Esophagus squamous epithelium (tissue), 5 donors: ENCODE measurements around the gene MAD1L1. TPM values are rescaled to one million over a fixed set of nuclear protein-coding genes. Genes with fewer than 3 reads are reported as not detected.

Experiments
- DNase-seq: peaks from one replicate; lab custom pipeline; 2025; lab: John Stamatoyannopoulos, UW
- H3K27ac ChIP-seq, 4 donors: fragments of 200-600 bp; sonication (generic); one replicate each; pipeline ENCODE4 v1.5.1; 2016 to 2019; ENCODE audit warnings: mild to moderate bottlenecking in 1 of 4
- H3K27me3 ChIP-seq, 4 donors: fragments of 200-600 bp; sonication (generic); 1 replicate in 3 of 4; 2 replicates in 1 of 4; pipeline versions ENCODE4 v1.5.1 to v1.6.0; 2017 to 2021; ENCODE audit warnings: antibody characterized with exemption in 1 of 4
- H3K36me3 ChIP-seq, 3 donors: fragments of 200-600 bp; sonication (generic); one replicate each; pipeline ENCODE4 v1.5.1; 2016 to 2019
- H3K4me1 ChIP-seq, 3 donors: fragments of 200-600 bp; sonication (generic); one replicate each; pipeline ENCODE4 v1.5.1; 2017 to 2019
- H3K4me3 ChIP-seq, 4 donors: fragments of 200-600 bp; sonication (generic); 1 replicate in 3 of 4; 2 replicates in 1 of 4; pipeline ENCODE4 v1.5.1; 2016 to 2019; ENCODE audit warnings: mild to moderate bottlenecking in 2 of 4, moderate library complexity in 1 of 4
- H3K9me3 ChIP-seq, 3 donors: fragments of 200-600 bp; sonication (generic); one replicate each; pipeline ENCODE4 v1.5.1; 2016 to 2019
- POLR2A ChIP-seq, 4 donors: fragments of 450-650 bp; IDR thresholded peaks; one replicate each; pipeline ENCODE4 v1.6.1; 2017; ENCODE audit warnings: antibody characterized with exemption in 4 of 4, mild to moderate bottlenecking in 4 of 4, moderate library complexity in 3 of 4
- WGBS, 2 donors: methylation state at CpG; one replicate each; pipeline ENCODE4 v1.1.5; 2018; 5-methylcytosine and 5-hydroxymethylcytosine counted together
- intact Hi-C: fragments of 100-400 bp; cut with DNase I; formaldehyde crosslinking; loops from one replicate; pipeline ENCODE4 v1.15.0; 2022
- total RNA-seq, 4 donors: library from RNA; depleted of rRNA; stranded (reverse); fragments of >200 nt; gene quantifications; one replicate each; pipeline ENCODE4 v1.1.0, GENCODE V29; 2016
- TF ChIP-seq, protein P1 (sequence below), 6 experiments: fragments of 450-650 bp in 4 of 6; fragments of 200-600 bp in 2 of 6; sonication (generic) in 2 of 6; IDR thresholded peaks; one replicate each; pipeline ENCODE4 v1.5.1; 2016 to 2019; ENCODE audit warnings: antibody characterized with exemption in 6 of 6, mild to moderate bottlenecking in 4 of 6, moderate library complexity in 4 of 6
- donor health status: DM: yes; HTN: yes; CAD: no.

The MAD1L1 gene
- total RNA-seq, 4 donors from 2014 or later = 16.6 to 40.4 (median 30.2) TPM

GRCh38 chr7:1815051-1815481, 417.7 kb downstream of the MAD1L1 start:
- peaks cover 0 to 24% (median 0%) of the 10 kb centered on the region in 3 donors for H3K36me3 ChIP-seq
- peaks cover 8 to 31% (median 18%) of the 10 kb centered on the region in 3 donors for H3K4me1 ChIP-seq
- H3K27me3 ChIP-seq = peaks cover 0 to 5% (median 0%) of the 10 kb centered on the region in 4 donors
- H3K4me3 ChIP-seq = no peak overlapping the region
- DNase-seq = no peak
- intact Hi-C loops = no loop called here
- H3K9me3 ChIP-seq = no peaks in the 10 kb centered on the region
- TF ChIP-seq, protein P1, sequence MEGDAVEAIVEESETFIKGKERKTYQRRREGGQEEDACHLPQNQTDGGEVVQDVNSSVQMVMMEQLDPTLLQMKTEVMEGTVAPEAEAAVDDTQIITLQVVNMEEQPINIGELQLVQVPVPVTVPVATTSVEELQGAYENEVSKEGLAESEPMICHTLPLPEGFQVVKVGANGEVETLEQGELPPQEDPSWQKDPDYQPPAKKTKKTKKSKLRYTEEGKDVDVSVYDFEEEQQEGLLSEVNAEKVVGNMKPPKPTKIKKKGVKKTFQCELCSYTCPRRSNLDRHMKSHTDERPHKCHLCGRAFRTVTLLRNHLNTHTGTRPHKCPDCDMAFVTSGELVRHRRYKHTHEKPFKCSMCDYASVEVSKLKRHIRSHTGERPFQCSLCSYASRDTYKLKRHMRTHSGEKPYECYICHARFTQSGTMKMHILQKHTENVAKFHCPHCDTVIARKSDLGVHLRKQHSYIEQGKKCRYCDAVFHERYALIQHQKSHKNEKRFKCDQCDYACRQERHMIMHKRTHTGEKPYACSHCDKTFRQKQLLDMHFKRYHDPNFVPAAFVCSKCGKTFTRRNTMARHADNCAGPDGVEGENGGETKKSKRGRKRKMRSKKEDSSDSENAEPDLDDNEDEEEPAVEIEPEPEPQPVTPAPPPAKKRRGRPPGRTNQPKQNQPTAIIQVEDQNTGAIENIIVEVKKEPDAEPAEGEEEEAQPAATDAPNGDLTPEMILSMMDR (IDR thresholded peaks at IDR 0.05) = no peak
- TF ChIP-seq POLR2A (IDR thresholded peaks at IDR 0.05) = no peak
- no CpG with 5 or more reads among the region's 17 CpGs for WGBS, 2 donors
- no peak overlapping the region for H3K27ac ChIP-seq

- no peak for DNase-seq
- intact Hi-C loops = no loop called here
- peaks cover 0 to 12% (median 0%) of the 10 kb centered on the region in 4 donors for H3K27me3 ChIP-seq
- no peak overlapping the region for H3K4me3 ChIP-seq
- peaks cover 8 to 31% (median 18%) of the 10 kb centered on the region in 3 donors for H3K4me1 ChIP-seq
- whole genome bisulfite sequencing, 2 donors = 88 to 100% methylated on average over 1 to 13 of the region's 22 CpGs
- H3K36me3 ChIP-seq = peaks cover 0 to 24% (median 0%) of the 10 kb centered on the region in 3 donors
- H3K27ac ChIP-seq = no peak overlapping the region
- H3K9me3 ChIP-seq = no peaks in the 10 kb centered on the region
- TF ChIP-seq POLR2A (IDR thresholded peaks at IDR 0.05) = no peak
- TF ChIP-seq, protein P1 (IDR thresholded peaks at IDR 0.05) = no peak
Observed at GRCh38 chr7:1814089-1814811, 418.5 kb downstream of the MAD1L1 start.

DNA sequence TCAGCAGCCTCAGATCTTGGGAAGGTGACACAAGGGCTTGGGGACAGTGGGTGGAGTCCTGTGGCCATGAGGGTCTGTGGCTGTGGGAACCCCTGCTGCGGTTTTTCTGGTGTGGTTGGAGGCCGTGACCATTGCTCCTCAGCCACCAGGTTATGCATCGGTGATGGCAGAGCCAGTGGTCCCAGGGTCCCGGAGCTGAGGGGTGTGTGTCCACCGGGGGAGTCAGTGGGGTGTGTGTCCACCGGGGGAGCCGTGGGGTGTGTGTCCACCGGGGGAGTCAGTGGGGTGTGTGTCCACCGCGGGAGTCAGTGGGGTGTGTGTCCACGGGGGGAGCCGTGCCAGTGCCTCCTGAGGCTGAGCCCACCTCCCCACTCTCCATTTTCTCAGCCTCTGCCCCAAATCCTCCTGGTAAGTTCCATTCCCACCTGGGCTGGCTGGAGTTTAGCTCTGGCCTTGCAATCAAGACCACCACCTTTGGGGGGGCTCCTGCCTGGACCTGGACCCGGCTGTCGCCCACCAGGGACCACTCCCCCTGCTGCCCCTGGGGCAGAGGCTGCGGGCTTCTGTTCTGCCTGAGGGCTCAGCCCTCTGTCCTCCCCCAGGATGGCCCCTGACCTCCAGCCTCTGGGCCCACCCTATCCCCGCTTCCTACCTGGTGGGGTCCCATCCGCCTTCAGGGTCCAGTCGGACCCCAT, 419.2 kb downstream of the MAD1L1 start:
- peaks cover 0 to 24% (median 0%) of the 10 kb centered on the region in 3 donors for H3K36me3 ChIP-seq
- DNase-seq = no peak
- H3K27ac ChIP-seq = no peak overlapping the region
- no peaks in the 10 kb centered on the region for H3K9me3 ChIP-seq
- no peak overlapping the region for H3K4me3 ChIP-seq
- H3K27me3 ChIP-seq = peaks cover 0 to 12% (median 0%) of the 10 kb centered on the region in 4 donors
- WGBS, 2 donors = 83 to 100% methylated on average over 4 to 6 of the region's 18 CpGs
- intact Hi-C loops = no loop called here
- TF ChIP-seq, protein P1 (IDR thresholded peaks at IDR 0.05) = no peak
- TF ChIP-seq POLR2A (IDR thresholded peaks at IDR 0.05) = no peak
- H3K4me1 ChIP-seq = peaks cover 8 to 31% (median 18%) of the 10 kb centered on the region in 3 donors

- Histone ChIP-seq H3K4me1 (peaks cover 8 to 31% (median 18%) of the 10 kb centered on the region in 3 donors), H3K4me3 (no peak overlapping the region), H3K27me3 (peaks cover 0 to 12% (median 0%) of the 10 kb centered on the region in 4 donors), H3K27ac (no peak overlapping the region), H3K9me3 (no peaks in the 10 kb centered on the region), H3K36me3 (peaks cover 0 to 24% (median 0%) of the 10 kb centered on the region in 3 donors)
- intact Hi-C loops = no loop called here
- TF ChIP-seq, protein P1 (IDR thresholded peaks at IDR 0.05) = peak in 2 of 6 experiments; percentile 28 to 30
- no peak for TF ChIP-seq POLR2A (IDR thresholded peaks at IDR 0.05)
- no peak for DNase-seq
- 63 to 72% methylated on average over 12 to 20 of the region's 33 CpGs for WGBS, 2 donors
Observed at GRCh38 chr7:1812509-1813393, 420.0 kb downstream of the MAD1L1 start.
